ENCODE data around the gene ARHGEF33. TPM values are rescaled to one million over a fixed set of nuclear protein-coding genes. Genes with fewer than 3 reads are reported as not detected.

Gene ARHGEF33
- total and polyA plus RNA-seq, 2 of the 8 experiments (the other 6 are each of a cell fraction or from before 2014, with no cell fraction given): 0.09 to 0.95 TPM

GRCh38 chr2:38930600-38930999 is 40.9 kb downstream of the ARHGEF33 start:
- Histone ChIP-seq H2AK5ac (ENCODE audit: low read depth, low read length) (no peak overlapping the region), H4K5ac (ENCODE audit: insufficient read length, low read depth, low read length) (no peak overlapping the region), H3K79me1 (ENCODE audit: low read depth, low read length) (no peaks in the 10 kb centered on the region), H2BK12ac (ENCODE audit: low read depth, low read length) (no peak overlapping the region), H3K9me3 (ENCODE audit: insufficient read depth in 2 of 2, low read depth in 1 of 2, low read length in 1 of 2) (no peaks in the 10 kb centered on the region), H4K91ac (replicated peaks; ENCODE audit: insufficient read length, low read length) (no peak overlapping the region), H2BK5ac (ENCODE audit: low read depth, low read length) (no peak overlapping the region), H3K56ac (replicated peaks; ENCODE audit: insufficient read length, low read depth, low read length) (no peak overlapping the region), H3K14ac (ENCODE audit: insufficient read length) (no peak overlapping the region), H3K79me2 (ENCODE audit: control insufficient read depth in 1 of 2, insufficient read depth in 2 of 2, low read length in 2 of 2) (no peaks in the 10 kb centered on the region), H2BK15ac (ENCODE audit: low read length) (no peak overlapping the region), H2BK120ac (replicated peaks; ENCODE audit: low read depth, low read length) (no peak overlapping the region), H3K27ac (ENCODE audit: low read depth, low read length) (no peak overlapping the region), H3K4me2 (ENCODE audit: insufficient read depth in 1 of 2, low read depth in 2 of 2, low read length in 2 of 2) (no peak overlapping the region), H3K23ac (ENCODE audit: insufficient read length) (no peak overlapping the region), H3K9ac (replicated peaks in 1 of 4; ENCODE audit: extremely low read depth in 1 of 4, low read depth in 3 of 4, low read length in 3 of 4) (no peak overlapping the region), H3K4me3 (ENCODE audit: extremely low read depth in 1 of 4, insufficient read depth in 2 of 4, low read depth in 3 of 4, low read length in 4 of 4) (no peak overlapping the region), H4K20me1 (replicated peaks in 1 of 2; ENCODE audit: control insufficient read depth in 1 of 2, insufficient read depth in 2 of 2, low read length in 2 of 2) (no peaks in the 10 kb centered on the region), H3K18ac (ENCODE audit: extremely low read depth, low read length) (no peak overlapping the region), H3K23me2 (ENCODE audit: low read depth, low read length) (no peaks in the 10 kb centered on the region; the same call in 1 of the 2 replicates), H2BK20ac (ENCODE audit: low read length) (no peak overlapping the region), H3K4ac (replicated peaks; ENCODE audit: insufficient read length, low read depth, low read length) (no peak overlapping the region), H4K8ac (ENCODE audit: extremely low read depth, insufficient read depth, low read length) (no peak overlapping the region), H2AFZ (ENCODE audit: low read length) (no peak overlapping the region), H3K36me3 (ENCODE audit: control insufficient read depth in 2 of 4, insufficient read depth in 4 of 4, low read length in 3 of 4) (no peaks in the 10 kb centered on the region), H3K4me1 (replicated peaks in 1 of 4; ENCODE audit: control insufficient read depth in 3 of 4, insufficient read depth in 4 of 4, low read length in 3 of 4) (no peaks in the 10 kb centered on the region), H3K27me3 (replicated peaks in 1 of 4; ENCODE audit: control insufficient read depth in 3 of 4, extremely low read depth in 1 of 4, insufficient read depth in 3 of 4, low read length in 3 of 4) (no peaks in the 10 kb centered on the region; a peak in 1 of 7 replicates)
- 87% methylated on average over 2 of the region's 2 CpGs; no CpG with 5 or more reads in 1 of the 2 experiments for WGBS, 2 experiments (ENCODE audit: extremely low coverage in 1 of 2, insufficient coverage in 1 of 2, insufficient read length in 1 of 2, insufficient replicate concordance in 2 of 2, low coverage in 1 of 2, low lambda C conversion rate in 2 of 2, missing lambda C conversion rate in 1 of 2)
- DNase-seq (ENCODE audit: low read depth in 1 of 2, low spot score in 2 of 2): no peak
- FAIRE-seq: no peak
- CTCF ChIA-PET (ENCODE audit: partially characterized antibody): interaction anchor here (0.7 to 1.9 kb wide), 3 partner anchors 17 to 299 kb away, joined by 3 to 5 read pairs (median 3); no protein-coding TSS in a partner anchor
- POLR2A ChIA-PET (ENCODE audit: partially characterized antibody): no interaction called here
- TF ChIP-seq CBX8 (IDR thresholded peaks at IDR 0.05; ENCODE audit: borderline replicate concordance, low read depth, low read length) (no peak), POU5F1 (IDR thresholded peaks at IDR 0.05; ENCODE audit: low read depth, low read length) (no peak), SAP30 (IDR thresholded peaks at IDR 0.05; ENCODE audit: insufficient read depth, insufficient replicate concordance, low read length) (no peak), ATF3 (IDR thresholded peaks at IDR 0.05; ENCODE audit: insufficient read depth, low read depth, low read length) (no peak), GTF2F1 (IDR thresholded peaks at IDR 0.05; ENCODE audit: borderline replicate concordance, low read depth, low read length) (no peak), JUN (IDR thresholded peaks at IDR 0.05; ENCODE audit: low read depth, low read length) (no peak), BRCA1 (IDR thresholded peaks at IDR 0.05; ENCODE audit: low read depth, low read length) (no peak), BACH1 (IDR thresholded peaks at IDR 0.05; ENCODE audit: low read length) (no peak), ASH2L (IDR thresholded peaks at IDR 0.05; ENCODE audit: low read length) (no peak)
